CD4-positive, alpha-beta T cell (primary cell): ENCODE measurements around the gene SYTL5. TPM values are rescaled to one million over a fixed set of nuclear protein-coding genes. Genes with fewer than 3 reads are reported as not detected.

ENCODE experiments used
- ATAC-seq: fragments of 200-7000 bp; cut with Tn5 transposase; one replicate; pipeline ENCODE4 v1.10.0; 2022; ENCODE audit warnings: mild to moderate bottlenecking; ENCODE audit not compliant: poor library complexity
- CTCF ChIA-PET: fragments of 350-600 bp; sonication (Branson Sonifier 250); formaldehyde crosslinking; loops from one replicate; lab custom pipeline; 2021; ENCODE audit warnings: antibody characterized with exemption, inconsistent platforms; lab: Charles Lee
- POLR2A ChIA-PET: fragments of 350-600 bp; sonication (Branson Sonifier 250); formaldehyde crosslinking; loops from one replicate; lab custom pipeline; 2021; ENCODE audit warnings: antibody characterized with exemption, inconsistent platforms; lab: Charles Lee
- DNase-seq, 14 experiments: peaks; one replicate each; pipeline ENCODE4 v3.0.0-alpha.2; 2013 to 2020; ENCODE audit warnings: mixed read lengths in 2 of 14
- H3K27ac ChIP-seq, 2 donors: one replicate each; pipeline versions ENCODE4 v1.5.1 to v1.7.0; 2013; ENCODE audit warnings: low read length in 2 of 2, low read depth in 1 of 2, mild to moderate bottlenecking in 1 of 2
- H3K27me3 ChIP-seq, 2 experiments: 1 replicate in 1 of 2; 2 replicates in 1 of 2; pipeline versions ENCODE4 v1.6.1 to v1.7.0; 2013; ENCODE audit warnings: low read length in 2 of 2, control low read depth in 1 of 2, mild to moderate bottlenecking in 1 of 2, moderate library complexity in 1 of 2; ENCODE audit not compliant: insufficient read depth in 2 of 2, control insufficient read depth in 1 of 2
- H3K36me3 ChIP-seq: one replicate; pipeline ENCODE4 v1.6.1; 2013; ENCODE audit warnings: low read length, control low read depth; ENCODE audit not compliant: insufficient read depth
- H3K4me1 ChIP-seq: one replicate; pipeline ENCODE4 v1.6.1; 2013; ENCODE audit warnings: low read length, control low read depth; ENCODE audit not compliant: insufficient read depth
- H3K4me3 ChIP-seq: one replicate; pipeline ENCODE4 v1.5.1; 2013; ENCODE audit warnings: mild to moderate bottlenecking, low read length, moderate library complexity
- H3K9me3 ChIP-seq, 2 experiments: 1 replicate in 1 of 2; 2 replicates in 1 of 2; pipeline versions ENCODE4 v1.6.1 to v1.7.0; 2013; ENCODE audit warnings: low read length in 2 of 2, mild to moderate bottlenecking in 2 of 2, control low read depth in 1 of 2, moderate library complexity in 1 of 2; ENCODE audit not compliant: control insufficient read depth in 1 of 2, insufficient read depth in 1 of 2
- H3K27ac Mint-ChIP-seq: one replicate; pipeline ENCODE4 v1.8.0; 2020; ENCODE audit warnings: mixed read lengths
- H3K27me3 Mint-ChIP-seq: one replicate; pipeline ENCODE4 v1.8.0; 2021; ENCODE audit warnings: mixed read lengths
- H3K36me3 Mint-ChIP-seq: one replicate; pipeline ENCODE4 v1.8.0; 2021; ENCODE audit warnings: low read depth, mixed read lengths
- H3K4me1 Mint-ChIP-seq: one replicate; pipeline ENCODE4 v1.8.0; 2021; ENCODE audit warnings: low read depth, mixed read lengths
- H3K4me3 Mint-ChIP-seq: one replicate; pipeline ENCODE4 v1.8.0; 2020; ENCODE audit warnings: mild to moderate bottlenecking, mixed read lengths
- H3K9me3 Mint-ChIP-seq: one replicate; pipeline ENCODE4 v1.8.0; 2020; ENCODE audit warnings: mixed read lengths
- CTCF ChIP-seq: fragments of 200-600 bp; IDR thresholded peaks from one replicate; pipeline ENCODE4 v1.8.0; 2022; ENCODE audit warnings: antibody characterized with exemption, mild to moderate bottlenecking
- intact Hi-C, 2 experiments: fragments of 100-400 bp; cut with DNase I in 1 of 2; cut with micrococcal nuclease in 1 of 2; formaldehyde crosslinking; loops; one replicate each; pipeline versions ENCODE4 v1.15.1 to v1.9.0; 2023 to 2025; cut with DNase I, micrococcal nuclease
- total RNA-seq, 174 experiments: library from RNA in 2 of 174; stranded (reverse) in 2 of 174; gene quantifications; one replicate each; pipeline ENCODE4 v1.2.3 and lab custom pipeline; 2021 to 2026

SYTL5 gene
- total RNA-seq, 2 experiments from 2014 or later: not detected

GRCh38 chrX:38165023-38165422, 158.7 kb downstream of the SYTL5 start:
- Histone ChIP-seq H3K27me3 (no peaks in the 10 kb centered on the region), H3K4me3 (no peak overlapping the region), H3K36me3 (no peaks in the 10 kb centered on the region), H3K9me3 (no peaks in the 10 kb centered on the region), H3K27ac (no peak overlapping the region), H3K4me1 (no peaks in the 10 kb centered on the region)
- no peaks in the 10 kb centered on the region for H3K27me3 Mint-ChIP-seq
- no peaks in the 10 kb centered on the region for H3K9me3 Mint-ChIP-seq
- intact Hi-C loops: loop anchor here (2.0 to 5.0 kb wide), 3 partner anchors 238 to 658 kb away; no protein-coding TSS in a partner anchor
- ATAC-seq (no peak), DNase-seq (no peak)
- H3K36me3 Mint-ChIP-seq: no peaks in the 10 kb centered on the region
- H3K27ac Mint-ChIP-seq: no peak overlapping the region
- ChIA-PET CTCF (no interaction called here), POLR2A (no interaction called here)
- H3K4me1 Mint-ChIP-seq: no peaks in the 10 kb centered on the region
- no peak overlapping the region for H3K4me3 Mint-ChIP-seq
- TF ChIP-seq CTCF: no peak

DNA sequence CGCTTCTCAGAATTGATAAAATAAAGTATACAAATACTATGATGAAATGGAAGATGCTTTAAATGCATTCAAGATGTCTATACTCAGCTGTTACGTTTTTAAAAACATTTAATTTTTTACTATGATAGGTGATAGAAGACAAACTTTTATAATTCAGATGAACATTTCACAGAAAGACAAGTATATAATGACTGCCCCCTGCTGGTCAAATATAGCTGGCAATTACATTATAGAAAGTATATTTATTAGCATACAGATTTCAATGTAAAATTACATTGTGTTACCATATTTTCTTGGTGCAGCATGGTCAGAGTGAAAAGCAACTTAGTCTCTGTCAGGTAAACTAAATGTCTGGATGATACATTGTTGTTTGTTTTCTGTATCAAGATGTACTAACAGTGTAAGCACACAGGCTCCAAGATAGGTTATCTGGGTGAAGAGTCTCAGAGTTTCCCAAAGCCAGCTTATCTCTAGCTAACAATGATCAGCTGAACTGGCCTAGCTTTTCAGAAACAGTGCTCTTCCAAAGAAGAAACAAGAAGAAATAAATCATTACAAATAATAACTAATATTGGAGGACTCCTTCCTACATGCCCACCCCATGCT, 160.2 kb downstream of the SYTL5 start:
- POLR2A ChIA-PET: no interaction called here

GRCh38 chrX:38170556-38170955, 164.2 kb downstream of the SYTL5 start:
- Mint-ChIP-seq H3K27ac (no peak overlapping the region), H3K9me3 (no peaks in the 10 kb centered on the region), H3K27me3 (no peaks in the 10 kb centered on the region), H3K36me3 (no peaks in the 10 kb centered on the region), H3K4me3 (no peak overlapping the region), H3K4me1 (no peaks in the 10 kb centered on the region)
- H3K4me1 ChIP-seq: no peaks in the 10 kb centered on the region
- no peaks in the 10 kb centered on the region for H3K27me3 ChIP-seq
- POLR2A ChIA-PET: no interaction called here
- no peak for ATAC-seq
- no peak overlapping the region for H3K27ac ChIP-seq
- no peak for TF ChIP-seq CTCF
- no peaks in the 10 kb centered on the region for H3K9me3 ChIP-seq
- intact Hi-C loops: no loop called here
- CTCF ChIA-PET: interaction anchor here (0.6 kb wide), 1 partner anchor 473 kb away, joined by 3 read pairs; no protein-coding TSS in a partner anchor
- H3K36me3 ChIP-seq: no peaks in the 10 kb centered on the region
- no peak overlapping the region for H3K4me3 ChIP-seq
- no peak for DNase-seq

More for the DNA sequence above, 160.2 kb downstream of the SYTL5 start:
- DNase-seq (peak in 5 of 14 experiments; percentile 1 to 39 (median 26)), ATAC-seq (no peak)
- no peak overlapping the region for H3K27ac Mint-ChIP-seq
- no peak overlapping the region for H3K27ac ChIP-seq
- H3K9me3 ChIP-seq: no peaks in the 10 kb centered on the region
- no peaks in the 10 kb centered on the region for H3K36me3 Mint-ChIP-seq
- no peaks in the 10 kb centered on the region for H3K9me3 Mint-ChIP-seq
- no peaks in the 10 kb centered on the region for H3K4me1 ChIP-seq
- H3K27me3 ChIP-seq: no peaks in the 10 kb centered on the region
- H3K27me3 Mint-ChIP-seq: no peaks in the 10 kb centered on the region
- TF ChIP-seq CTCF: peak; percentile 64
- no peak overlapping the region for H3K4me3 ChIP-seq
- H3K36me3 ChIP-seq: no peaks in the 10 kb centered on the region
- H3K4me3 Mint-ChIP-seq: no peak overlapping the region
- CTCF ChIA-PET: interaction anchor here (0.7 to 1.6 kb wide), 4 partner anchors 9 to 413 kb away, joined by 3 read pairs; no protein-coding TSS in a partner anchor
- no peaks in the 10 kb centered on the region for H3K4me1 Mint-ChIP-seq
- intact Hi-C loops: loop anchor here (2.0 to 5.0 kb wide), 4 partner anchors 239 to 659 kb away; no protein-coding TSS in a partner anchor
